Measurements from ENCODE around the gene CFDP1. TPM values are rescaled to one million over a fixed set of nuclear protein-coding genes. Genes with fewer than 3 reads are reported as not detected.
A peak's percentile ranks its signal among the peaks of the same experiment; 100 is the strongest.

The CFDP1 gene
- total and polyA plus RNA-seq, 2 donors (not counting 1 experiment from before 2014, with no cell fraction given), result 6.3 to 42.8 TPM

- Mint-ChIP-seq H3K27me3 (peaks cover 53% of the 10 kb centered on the region), H3K4me3 (peak within 1 kb of the TSS; percentile 77), H3K27ac (no peak within 1 kb of the TSS), H3K9me3 (ENCODE audit: insufficient read depth) (no peaks in the 10 kb centered on the region), H3K4me1 (peaks cover 13% of the 10 kb centered on the region)
- peak within 1 kb of the TSS in 3 of 5 experiments; percentile 11 to 50 (median 33) for H3K4me3 ChIP-seq (ENCODE audit: control extremely low read depth in 1 of 5, extremely low read depth in 1 of 5, insufficient read depth in 1 of 5, low read depth in 2 of 5, low read length in 4 of 5)
- ChIA-PET POLR2A (no interaction called here), CTCF (interaction anchor here (1.8 kb wide), 1 partner anchor 17 kb away, joined by 4 read pairs; no protein-coding TSS in a partner anchor)
- TF ChIP-seq CTCF (IDR thresholded peaks at IDR 0.05), result no peak
- TF ChIP-seq EZH2 (IDR thresholded peaks at IDR 0.05; ENCODE audit: borderline replicate concordance, insufficient read depth, low read depth, low read length, poor library complexity, severe bottlenecking), result peak; percentile 49
- H3K9ac ChIP-seq (ENCODE audit: low read length), result peak within 1 kb of the TSS; percentile 26
- H3K27me3 ChIP-seq (replicated peaks in 1 of 4; ENCODE audit: control extremely low read depth in 1 of 4, control insufficient read depth in 3 of 4, insufficient read depth in 4 of 4, low read length in 3 of 4), result peaks cover 0 to 80% (median 35%) of the 10 kb centered on the region in 4 experiments
- DNase-seq, result no peak
- intact Hi-C loops (cut with micrococcal nuclease), result no loop called here
- peaks cover 0 to 13% (median 0%) of the 10 kb centered on the region in 3 donors for H3K9me3 ChIP-seq (ENCODE audit: control extremely low read depth in 1 of 3, control insufficient read depth in 2 of 3, insufficient read depth in 1 of 3, low read length in 2 of 3)
- H3K4me2 ChIP-seq (replicated peaks; ENCODE audit: low read depth, low read length, poor library complexity, severe bottlenecking), result peak within 1 kb of the TSS; percentile 70
- no peaks in the 10 kb centered on the region for H3K36me3 ChIP-seq (replicated peaks in 1 of 2; ENCODE audit: control extremely low read depth in 1 of 2, control insufficient read depth in 1 of 2, extremely low read depth in 1 of 2, insufficient read depth in 2 of 2, low read length in 1 of 2)
- peaks cover 13 to 20% of the 10 kb centered on the region in 2 donors for H3K4me1 ChIP-seq (ENCODE audit: control insufficient read depth in 2 of 2, insufficient read depth in 2 of 2, low read length in 2 of 2)
- H2AFZ ChIP-seq (ENCODE audit: insufficient read depth, low read depth, low read length, poor library complexity, severe bottlenecking), result no peak within 1 kb of the TSS
- ATAC-seq (ENCODE audit: low read depth), result no peak
- H3K27ac ChIP-seq (ENCODE audit: low read length in 2 of 2), result no peak within 1 kb of the TSS
- WGBS (ENCODE audit: insufficient coverage), result 4% methylated on average over 80 of the region's 84 CpGs
- no peaks in the 10 kb centered on the region for H3K79me2 ChIP-seq (ENCODE audit: control insufficient read depth, insufficient read depth, low read length)
- peaks cover 8% of the 10 kb centered on the region for H4K20me1 ChIP-seq (ENCODE audit: control insufficient read depth, insufficient read depth, low read length, poor library complexity, severe bottlenecking)
Observed at GRCh38 chr16:75251280-75252048, 181.8 kb downstream of the CFDP1 start, which contains the start of gene BCAR1. TSS of gene BCAR1 (minus strand) at chr16:75251624. CDS start at chr16:75251482, 142 bp downstream.

DNA sequence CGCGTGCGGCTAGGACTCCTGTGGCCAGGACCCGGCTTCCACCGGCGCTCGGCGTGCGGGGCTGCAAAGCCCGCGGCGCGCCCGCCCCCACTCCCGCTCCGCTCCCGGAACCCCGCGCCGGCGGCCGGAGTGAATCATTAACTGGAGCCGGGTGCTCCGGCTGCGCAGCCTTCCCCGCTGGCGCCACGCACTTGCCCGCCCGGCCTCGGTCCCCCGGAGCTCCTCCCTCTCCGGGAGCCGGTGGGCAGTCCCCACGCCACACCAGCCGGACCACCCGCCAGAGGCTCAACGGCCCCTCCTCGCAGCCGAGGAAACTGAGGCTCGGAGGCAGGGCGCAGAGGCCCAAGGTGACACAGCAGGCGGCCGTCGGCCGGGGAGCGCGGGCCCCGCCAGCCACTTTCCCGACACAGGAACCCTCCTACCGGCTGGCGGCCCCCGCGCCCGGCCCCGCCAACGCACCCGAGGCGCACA lies 182.5 kb downstream of the CFDP1 start:
- DNase-seq, result no peak

More for the DNA sequence above, 182.5 kb downstream of the CFDP1 start:
- Histone ChIP-seq H3K9ac (ENCODE audit: low read length) (peak overlapping the region; percentile 26), H3K4me3 (ENCODE audit: control extremely low read depth in 1 of 5, extremely low read depth in 1 of 5, insufficient read depth in 1 of 5, low read depth in 2 of 5, low read length in 4 of 5) (peak overlapping the region in 3 of 5 experiments; percentile 11 to 50 (median 33)), H3K4me1 (ENCODE audit: control insufficient read depth in 2 of 2, insufficient read depth in 2 of 2, low read length in 2 of 2) (peaks cover 13 to 20% of the 10 kb centered on the region in 2 donors), H3K9me3 (ENCODE audit: control extremely low read depth in 1 of 3, control insufficient read depth in 2 of 3, insufficient read depth in 1 of 3, low read length in 2 of 3) (peaks cover 0 to 13% (median 0%) of the 10 kb centered on the region in 3 donors), H3K36me3 (replicated peaks in 1 of 2; ENCODE audit: control extremely low read depth in 1 of 2, control insufficient read depth in 1 of 2, extremely low read depth in 1 of 2, insufficient read depth in 2 of 2, low read length in 1 of 2) (no peaks in the 10 kb centered on the region), H4K20me1 (ENCODE audit: control insufficient read depth, insufficient read depth, low read length, poor library complexity, severe bottlenecking) (peaks cover 8% of the 10 kb centered on the region), H3K79me2 (ENCODE audit: control insufficient read depth, insufficient read depth, low read length) (no peaks in the 10 kb centered on the region), H3K4me2 (replicated peaks; ENCODE audit: low read depth, low read length, poor library complexity, severe bottlenecking) (peak overlapping the region; percentile 70), H3K27ac (ENCODE audit: low read length in 2 of 2) (no peak overlapping the region), H3K27me3 (replicated peaks in 1 of 4; ENCODE audit: control extremely low read depth in 1 of 4, control insufficient read depth in 3 of 4, insufficient read depth in 4 of 4, low read length in 3 of 4) (peaks cover 0 to 80% (median 34%) of the 10 kb centered on the region in 4 experiments), H2AFZ (ENCODE audit: insufficient read depth, low read depth, low read length, poor library complexity, severe bottlenecking) (no peak overlapping the region)
- peaks cover 59% of the 10 kb centered on the region for H3K27me3 Mint-ChIP-seq
- TF ChIP-seq EZH2 (IDR thresholded peaks at IDR 0.05; ENCODE audit: borderline replicate concordance, insufficient read depth, low read depth, low read length, poor library complexity, severe bottlenecking), result peak; percentile 92
- no peak for TF ChIP-seq CTCF (IDR thresholded peaks at IDR 0.05)
- CTCF ChIA-PET, result interaction anchor here (1.8 to 2.0 kb wide), 2 partner anchors 16 to 135 kb away, joined by 4 to 7 read pairs; no protein-coding TSS in a partner anchor
- no peak overlapping the region for H3K27ac Mint-ChIP-seq
- H3K4me3 Mint-ChIP-seq, result peak overlapping the region; percentile 62
- intact Hi-C loops (cut with micrococcal nuclease), result no loop called here
- peaks cover 13% of the 10 kb centered on the region for H3K4me1 Mint-ChIP-seq
- 2% methylated on average over 59 of the region's 59 CpGs for WGBS (ENCODE audit: insufficient coverage)
- POLR2A ChIA-PET, result no interaction called here
- no peaks in the 10 kb centered on the region for H3K9me3 Mint-ChIP-seq (ENCODE audit: insufficient read depth)
- no peak for ATAC-seq (ENCODE audit: low read depth)

Measured in B cell (primary cell).